IPS DF 19.7 (cell line): Measurements from ENCODE around the gene PARVA.
A peak's percentile ranks its signal among the peaks of the same experiment; 100 is the strongest.

Source experiments
- DNase-seq: peaks from one replicate; pipeline ENCODE4 v3.0.0-alpha.2; 2013; ENCODE audit warnings: low read depth, low spot score

Gene PARVA

GRCh38 chr11:12403122-12403996 lies 26.0 kb downstream of the PARVA start:
- DNase-seq, result no peak

GRCh38 chr11:12403997-12404350 lies 26.6 kb downstream of the PARVA start:
- no peak for DNase-seq

DNA sequence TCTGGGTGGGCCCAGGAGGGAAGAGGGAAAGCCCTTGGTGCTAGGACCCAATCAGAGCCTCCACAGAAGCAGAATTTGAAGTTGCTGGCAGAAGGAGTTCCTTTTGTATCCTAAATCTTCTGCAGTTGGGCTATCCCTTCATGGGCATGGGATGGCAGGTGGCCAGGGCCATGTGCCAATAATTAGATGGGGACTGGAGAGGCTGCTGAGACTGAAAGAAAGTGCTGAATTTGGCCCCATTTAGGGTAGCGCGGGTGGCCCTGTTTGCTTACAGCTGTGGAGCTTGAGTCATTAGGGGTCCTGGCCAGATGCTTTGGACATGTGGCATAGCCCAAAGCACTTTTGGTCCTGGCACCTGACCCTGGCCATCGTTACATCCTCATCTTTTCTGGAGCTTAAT lies 27.1 kb downstream of the PARVA start:
- no peak for DNase-seq

GRCh38 chr11:12408156-12408770 lies 30.9 kb downstream of the PARVA start:
- DNase-seq, result no peak

DNA sequence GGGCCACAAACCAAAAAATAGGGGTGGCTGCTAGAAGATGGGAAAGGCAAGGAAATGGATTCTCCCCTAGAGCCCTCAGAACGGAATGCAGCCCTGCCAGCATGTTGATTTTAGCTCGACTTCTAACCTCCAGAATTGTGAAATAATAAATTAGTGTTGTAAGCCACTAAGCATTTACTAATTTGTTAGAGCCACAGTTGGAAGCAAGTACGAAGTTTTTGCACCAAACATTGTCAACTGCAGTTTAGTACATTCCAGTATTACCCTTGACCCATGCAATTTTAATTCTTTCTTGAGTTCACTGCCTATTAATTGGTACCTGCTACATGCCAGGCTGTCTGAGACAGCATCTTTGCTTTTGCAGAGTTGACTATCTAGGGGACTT lies 32.2 kb downstream of the PARVA start:
- no peak for DNase-seq

- no peak for DNase-seq
These were observed 32.8 kb downstream of the PARVA start for GRCh38 chr11:12410006-12410728.

DNA sequence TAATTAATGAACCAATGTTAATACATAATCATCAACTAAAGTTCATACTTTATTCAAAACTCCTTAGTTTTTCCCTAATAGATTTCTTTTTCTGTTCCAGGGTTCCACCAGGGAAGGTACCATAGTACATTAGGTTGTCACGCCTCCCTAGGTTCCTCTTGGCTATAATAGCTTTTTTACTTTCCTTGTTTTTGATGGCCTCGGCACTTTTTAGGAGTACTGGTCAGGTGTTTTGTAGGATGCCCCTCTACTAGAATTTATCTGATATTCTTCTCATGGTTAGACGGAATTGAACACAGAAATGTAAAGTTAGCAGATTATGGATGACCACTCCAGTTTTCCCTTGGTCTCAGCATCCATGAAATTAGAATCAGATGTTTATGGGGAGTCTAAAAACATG lies 34.0 kb downstream of the PARVA start:
- no peak for DNase-seq

- DNase-seq, result peak; percentile 56
These were observed 34.7 kb downstream of the PARVA start for GRCh38 chr11:12411806-12412727.

DNA sequence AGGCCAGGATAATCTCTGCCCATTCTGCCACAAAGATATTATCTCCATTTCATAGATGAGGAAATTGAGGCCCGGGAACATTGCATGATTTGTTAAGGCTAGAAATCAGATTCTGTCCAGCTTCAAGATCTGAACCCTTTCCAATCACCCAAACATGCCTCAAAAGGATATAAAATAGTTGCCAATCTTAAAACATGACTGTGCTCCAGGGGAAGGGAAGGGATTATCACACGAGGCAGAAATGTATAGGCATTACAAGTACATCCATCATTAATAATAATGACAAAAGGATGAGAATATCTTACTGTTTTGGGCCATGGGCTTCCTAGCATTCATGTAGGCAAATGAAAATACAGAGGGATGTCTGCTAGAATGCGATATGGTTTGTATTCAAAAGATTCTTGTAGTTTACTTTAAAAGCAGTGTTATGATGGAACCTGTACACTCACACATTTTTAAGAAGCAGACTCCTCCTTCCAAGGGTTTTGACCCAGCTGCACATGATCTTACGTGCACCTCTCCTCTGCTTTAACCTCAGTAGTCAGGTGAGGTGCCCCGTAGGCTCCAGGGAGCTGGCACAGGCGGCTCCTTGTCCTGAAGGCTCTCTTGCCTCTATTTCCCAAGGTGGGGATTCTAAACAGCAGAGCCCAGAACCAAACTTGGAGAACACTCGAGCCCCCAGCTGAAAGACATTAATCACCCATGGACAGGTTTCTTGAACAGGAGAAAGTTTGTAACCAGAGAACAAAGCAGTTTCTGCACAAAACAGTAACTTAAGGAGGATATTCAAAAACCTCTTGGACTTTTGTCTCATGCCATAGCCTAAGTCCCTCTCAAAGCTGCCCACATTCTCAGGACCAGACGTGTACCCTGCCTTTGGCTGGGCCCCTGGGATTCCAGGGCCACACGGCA lies 36.0 kb downstream of the PARVA start:
- DNase-seq, result no peak

DNA sequence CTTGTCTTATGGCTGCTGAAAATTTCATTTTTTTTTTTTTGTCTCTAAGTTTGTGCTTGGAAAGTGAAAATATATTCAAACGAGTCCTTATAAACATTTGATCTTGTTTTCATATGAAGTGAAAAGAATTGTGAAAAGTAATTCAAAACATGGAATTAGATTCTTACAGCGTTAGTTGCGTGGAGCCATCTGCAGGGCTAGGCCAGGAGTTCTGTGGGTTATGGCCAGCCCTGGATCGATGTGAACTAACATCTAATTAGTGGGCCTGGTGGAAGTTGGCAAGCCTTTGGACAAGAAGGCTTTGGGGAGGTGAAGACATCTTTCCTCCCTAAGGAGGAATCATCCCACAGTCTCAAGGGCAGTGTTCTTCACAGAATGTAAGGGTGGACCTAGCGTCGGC lies 37.2 kb downstream of the PARVA start:
- DNase-seq, result no peak

GRCh38 chr11:12415342-12415966 lies 38.1 kb downstream of the PARVA start:
- DNase-seq, result no peak

- no peak for DNase-seq
These were observed 39.2 kb downstream of the PARVA start for GRCh38 chr11:12416552-12416951.

- no peak for DNase-seq
These were observed 40.6 kb downstream of the PARVA start for GRCh38 chr11:12417691-12418611.

- DNase-seq, result no peak
These were observed 42.7 kb downstream of the PARVA start for GRCh38 chr11:12420040-12420439.

GRCh38 chr11:12420706-12421105 lies 43.3 kb downstream of the PARVA start:
- DNase-seq, result no peak

DNA sequence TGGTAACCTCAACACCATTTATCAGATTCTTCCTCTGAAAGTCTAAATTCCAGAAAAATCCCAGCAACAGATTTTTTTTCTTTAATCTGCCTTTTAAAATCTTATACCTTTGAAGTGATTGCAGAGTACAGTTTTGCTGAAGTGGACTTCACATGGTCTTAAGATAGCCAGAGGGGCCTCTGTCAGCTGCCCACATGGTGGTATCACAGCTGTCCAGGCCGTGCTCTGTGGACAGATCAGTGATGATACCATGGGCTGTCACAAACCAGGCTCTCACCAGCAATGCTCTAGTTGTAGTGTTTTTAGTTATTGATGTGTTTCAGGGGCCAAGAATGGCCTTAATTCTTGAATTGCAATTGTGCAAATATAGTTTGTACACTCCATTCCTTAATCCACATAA lies 44.0 kb downstream of the PARVA start:
- DNase-seq, result no peak

GRCh38 chr11:12426176-12426575 lies 48.8 kb downstream of the PARVA start:
- no peak for DNase-seq

GRCh38 chr11:12429155-12429554 lies 51.8 kb downstream of the PARVA start:
- DNase-seq, result no peak

DNA sequence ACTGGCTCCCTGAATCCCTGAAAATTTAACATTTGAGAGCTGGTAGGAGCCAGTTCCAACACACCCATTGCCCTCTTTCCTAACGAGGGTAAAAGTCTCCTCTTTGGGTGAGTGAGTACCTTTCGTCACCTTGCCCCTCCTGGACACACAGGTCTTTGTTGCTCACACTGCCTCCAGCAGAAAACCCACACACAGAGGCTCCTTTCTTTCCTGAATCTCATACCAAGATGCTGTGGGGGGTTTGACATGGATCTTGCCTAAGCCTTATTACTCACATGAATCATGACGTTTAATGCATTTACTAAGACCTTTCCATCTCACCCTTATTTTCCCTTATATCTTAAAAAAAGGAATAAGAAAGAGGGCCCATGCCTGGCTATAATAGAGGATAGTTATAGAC lies 53.0 kb downstream of the PARVA start:
- DNase-seq, result no peak
